IPS-NIHi11 (cell line): ENCODE results near the gene GOLGA6D.
A peak's percentile ranks its signal among the peaks of the same experiment; 100 is the strongest.
"Not testable (repeated sequence)": the region's sequence is repeated elsewhere in the genome, so short reads cannot be mapped to it uniquely, and the experiment has no call there.

Source experiments
- DNase-seq: peaks from one replicate; pipeline ENCODE4 v3.0.0; 2012; ENCODE audit warnings: mixed read lengths, low spot score

GOLGA6D gene

GRCh38 chr15:75333654-75334419 lies 51.2 kb downstream of the GOLGA6D start:
- DNase-seq = not testable (repeated sequence)

GRCh38 chr15:75335313-75335704 lies 52.7 kb downstream of the GOLGA6D start:
- no peak for DNase-seq

- DNase-seq = peak; percentile 84
These were observed 53.2 kb downstream of the GOLGA6D start, which contains the start of gene COMMD4 for GRCh38 chr15:75335705-75336355. Gene COMMD4 (plus strand): TSS chr15:75336063. CDS start chr15:75336090, 27 bp downstream.

GRCh38 chr15:75338661-75339240 lies 56.1 kb downstream of the GOLGA6D start:
- no peak for DNase-seq

DNA sequence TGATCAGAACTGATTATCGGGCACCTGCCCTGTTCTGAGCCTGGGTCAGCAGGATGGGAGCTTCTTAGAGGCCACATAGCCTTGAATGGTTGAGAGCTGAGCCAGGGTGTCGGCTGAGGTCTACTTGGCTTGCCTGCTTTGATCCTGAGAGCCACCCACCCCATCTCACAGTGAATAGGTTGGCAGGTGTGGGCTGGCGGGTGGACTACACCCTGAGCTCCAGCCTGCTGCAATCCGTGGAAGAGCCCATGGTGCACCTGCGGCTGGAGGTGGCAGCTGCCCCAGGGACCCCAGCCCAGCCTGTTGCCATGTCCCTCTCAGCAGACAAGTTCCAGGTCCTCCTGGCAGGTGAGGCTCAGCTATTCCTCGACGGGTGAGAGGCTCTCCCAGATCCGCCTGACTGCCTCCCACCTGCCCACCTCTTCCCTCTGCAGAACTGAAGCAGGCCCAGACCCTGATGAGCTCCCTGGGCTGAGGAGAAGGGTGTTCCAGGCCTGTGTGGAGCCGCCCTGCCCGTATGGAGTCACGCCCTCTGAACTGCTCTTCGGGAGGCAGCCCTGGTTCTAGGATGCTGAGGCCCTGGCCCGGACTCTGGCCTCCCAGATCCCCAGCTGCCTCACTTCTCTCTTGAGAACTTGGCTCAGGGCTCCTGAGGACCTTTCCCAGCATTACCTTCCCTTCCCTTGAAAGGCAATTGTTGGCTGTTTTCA lies 57.1 kb downstream of the GOLGA6D start:
- no peak for DNase-seq

DNA sequence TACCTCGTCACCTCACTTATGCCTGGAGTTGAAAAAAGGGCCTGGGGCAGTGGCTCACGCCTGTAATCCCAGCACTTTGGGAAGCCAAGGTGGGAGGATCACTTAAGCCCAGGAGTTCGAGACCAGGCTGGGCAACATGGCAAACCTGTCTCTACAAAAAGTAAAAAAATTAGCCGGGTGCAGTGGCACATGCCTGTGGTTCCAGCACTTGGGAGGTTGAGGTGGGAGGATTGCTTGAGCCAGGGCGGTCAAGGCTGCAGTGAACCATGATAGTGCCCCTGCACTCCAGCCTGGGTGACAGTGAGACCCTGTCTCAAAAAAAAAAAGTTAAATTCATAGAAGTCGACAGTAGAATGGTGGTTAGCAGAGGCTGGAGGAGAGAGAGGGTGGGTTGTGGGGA lies 59.6 kb downstream of the GOLGA6D start:
- DNase-seq = no peak

- DNase-seq = peak; percentile 6
These were observed 61.3 kb downstream of the GOLGA6D start for GRCh38 chr15:75343953-75344352.
